Measurements from ENCODE around the gene CLRN1.

DNA sequence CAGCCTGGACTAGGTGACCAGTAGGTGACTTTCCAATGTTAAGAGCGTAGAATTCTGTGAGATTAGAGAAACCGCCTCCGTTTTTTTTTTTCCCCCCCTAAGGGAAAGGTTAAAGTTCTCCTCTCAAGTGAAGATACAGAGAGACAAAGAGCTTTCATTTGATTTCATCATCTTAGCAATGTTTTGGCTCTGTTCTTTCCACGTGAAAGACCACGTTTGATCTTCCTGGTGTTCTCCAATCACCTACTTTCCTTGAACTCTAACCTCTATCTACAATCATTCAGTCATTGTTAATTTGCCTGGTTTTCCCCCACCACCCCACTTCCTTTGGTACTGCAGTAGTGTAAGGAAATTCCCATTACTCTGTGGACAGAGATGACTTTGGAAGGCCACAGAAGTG, 36.9 kb upstream of the CLRN1 start:
- no peak for TF ChIP-seq POLR2A (IDR thresholded peaks at IDR 0.05)
- no peak for TF ChIP-seq POLR2AphosphoS5 (IDR thresholded peaks at IDR 0.05)
- TF ChIP-seq, protein P1, sequence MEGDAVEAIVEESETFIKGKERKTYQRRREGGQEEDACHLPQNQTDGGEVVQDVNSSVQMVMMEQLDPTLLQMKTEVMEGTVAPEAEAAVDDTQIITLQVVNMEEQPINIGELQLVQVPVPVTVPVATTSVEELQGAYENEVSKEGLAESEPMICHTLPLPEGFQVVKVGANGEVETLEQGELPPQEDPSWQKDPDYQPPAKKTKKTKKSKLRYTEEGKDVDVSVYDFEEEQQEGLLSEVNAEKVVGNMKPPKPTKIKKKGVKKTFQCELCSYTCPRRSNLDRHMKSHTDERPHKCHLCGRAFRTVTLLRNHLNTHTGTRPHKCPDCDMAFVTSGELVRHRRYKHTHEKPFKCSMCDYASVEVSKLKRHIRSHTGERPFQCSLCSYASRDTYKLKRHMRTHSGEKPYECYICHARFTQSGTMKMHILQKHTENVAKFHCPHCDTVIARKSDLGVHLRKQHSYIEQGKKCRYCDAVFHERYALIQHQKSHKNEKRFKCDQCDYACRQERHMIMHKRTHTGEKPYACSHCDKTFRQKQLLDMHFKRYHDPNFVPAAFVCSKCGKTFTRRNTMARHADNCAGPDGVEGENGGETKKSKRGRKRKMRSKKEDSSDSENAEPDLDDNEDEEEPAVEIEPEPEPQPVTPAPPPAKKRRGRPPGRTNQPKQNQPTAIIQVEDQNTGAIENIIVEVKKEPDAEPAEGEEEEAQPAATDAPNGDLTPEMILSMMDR (IDR thresholded peaks at IDR 0.05) = no peak
